ENCODE data around the gene WNK2.

GRCh38 chr9:93254061-93254481 lies 70.1 kb downstream of the WNK2 start:
- no peak for TF ChIP-seq POLR2A (IDR thresholded peaks at IDR 0.05)
- TF ChIP-seq CTCF (IDR thresholded peaks at IDR 0.05) = no peak
- no peak for TF ChIP-seq EP300 (IDR thresholded peaks at IDR 0.05)
